ENCODE data around the gene TC2N.

The TC2N gene

DNA sequence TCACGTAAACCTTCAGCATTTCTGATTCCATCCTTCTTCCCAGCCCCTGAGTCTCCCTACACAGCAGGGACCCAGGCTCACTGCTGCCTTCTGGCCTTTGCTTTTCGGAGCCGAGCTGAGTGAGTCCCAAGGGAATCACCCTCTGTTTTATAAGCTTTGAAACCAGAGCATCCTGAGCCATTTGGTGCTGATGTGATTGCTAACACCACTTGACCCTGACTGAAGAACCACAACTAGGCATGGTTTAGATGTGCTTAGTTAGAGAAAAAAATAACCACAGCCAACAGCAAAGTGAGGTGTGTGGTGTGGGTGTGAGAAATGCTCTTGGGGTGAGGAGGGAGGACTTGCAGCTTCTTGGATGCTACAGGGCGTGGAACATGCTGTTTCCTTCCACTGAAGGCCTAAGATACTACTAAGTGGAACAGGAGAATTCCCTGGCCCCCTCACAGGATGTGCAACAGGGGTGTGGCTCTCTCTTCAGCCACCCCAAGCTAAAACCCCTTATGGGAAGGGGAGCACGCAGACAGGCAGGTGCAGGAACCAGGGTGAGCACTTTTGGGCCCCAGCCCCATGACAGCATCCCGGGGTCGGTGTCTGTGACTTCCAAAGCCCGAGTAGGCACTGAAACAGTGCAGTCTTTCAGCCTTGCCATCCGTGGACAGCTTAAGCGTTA is at the start of gene TC2N:
Gene TC2N, minus strand, starts transcription at position 221 of the 673 bp plus-strand sequence. CDS start 53,767 bp downstream, outside the sequence.
- no peaks in the 10 kb centered on the region for H3K36me3 ChIP-seq (ENCODE audit: control insufficient read depth in 2 of 2, insufficient read depth in 2 of 2, low read length in 2 of 2)
- no peaks in the 10 kb centered on the region for H3K4me1 ChIP-seq (ENCODE audit: control insufficient read depth, insufficient read depth, low read length)
- peaks cover 0 to 6% of the 10 kb centered on the region in 2 donors for H3K9me3 ChIP-seq (ENCODE audit: control insufficient read depth in 2 of 2, low read length in 2 of 2)
- H3K27me3 ChIP-seq (ENCODE audit: control insufficient read depth in 1 of 2, insufficient read depth in 2 of 2, low read length in 2 of 2), result no peaks in the 10 kb centered on the region
- no peak within 1 kb of the TSS for H3K27ac ChIP-seq (ENCODE audit: low read length)
- H3K4me3 ChIP-seq (ENCODE audit: low read length in 2 of 2), result no peak within 1 kb of the TSS
- no peak within 1 kb of the TSS for H3K9ac ChIP-seq (ENCODE audit: low read length in 2 of 2)

DNA sequence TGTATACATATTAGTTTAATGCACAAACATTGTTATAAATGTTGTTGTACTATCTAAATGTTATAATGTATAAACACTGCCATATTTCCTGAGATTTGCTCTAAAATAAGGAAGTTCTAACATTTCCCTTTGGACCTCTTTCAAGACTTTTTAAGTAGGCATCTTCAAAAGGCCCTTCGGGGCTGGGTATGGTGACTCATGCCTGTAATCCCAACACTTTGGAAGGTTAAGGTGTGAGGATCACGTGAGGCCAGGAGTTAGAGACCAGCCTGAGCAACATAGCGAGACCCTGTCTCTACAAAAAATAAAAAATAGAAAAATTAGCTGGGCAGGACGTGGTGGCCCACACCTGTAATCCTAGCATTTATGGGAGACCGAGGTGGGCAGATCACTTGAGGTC is 44.7 kb upstream of the TC2N start:
- Histone ChIP-seq H3K4me3 (ENCODE audit: low read length in 2 of 2) (no peak overlapping the region), H3K27me3 (ENCODE audit: control insufficient read depth in 1 of 2, insufficient read depth in 2 of 2, low read length in 2 of 2) (no peaks in the 10 kb centered on the region), H3K9me3 (ENCODE audit: control insufficient read depth in 2 of 2, low read length in 2 of 2) (no peaks in the 10 kb centered on the region), H3K36me3 (ENCODE audit: control insufficient read depth in 2 of 2, insufficient read depth in 2 of 2, low read length in 2 of 2) (no peaks in the 10 kb centered on the region), H3K4me1 (ENCODE audit: control insufficient read depth, insufficient read depth, low read length) (no peaks in the 10 kb centered on the region), H3K9ac (ENCODE audit: low read length in 2 of 2) (no peak overlapping the region), H3K27ac (ENCODE audit: low read length) (no peak overlapping the region)

GRCh38 chr14:91911474-91912032 is 44.2 kb upstream of the TC2N start:
- Histone ChIP-seq H3K36me3 (ENCODE audit: control insufficient read depth in 2 of 2, insufficient read depth in 2 of 2, low read length in 2 of 2) (no peaks in the 10 kb centered on the region), H3K27ac (ENCODE audit: low read length) (no peak overlapping the region), H3K27me3 (ENCODE audit: control insufficient read depth in 1 of 2, insufficient read depth in 2 of 2, low read length in 2 of 2) (no peaks in the 10 kb centered on the region), H3K9ac (ENCODE audit: low read length in 2 of 2) (no peak overlapping the region), H3K4me1 (ENCODE audit: control insufficient read depth, insufficient read depth, low read length) (no peaks in the 10 kb centered on the region), H3K4me3 (ENCODE audit: low read length in 2 of 2) (no peak overlapping the region), H3K9me3 (ENCODE audit: control insufficient read depth in 2 of 2, low read length in 2 of 2) (no peaks in the 10 kb centered on the region)

- no peaks in the 10 kb centered on the region for H3K27me3 ChIP-seq (ENCODE audit: control insufficient read depth in 1 of 2, insufficient read depth in 2 of 2, low read length in 2 of 2)
- no peaks in the 10 kb centered on the region for H3K4me1 ChIP-seq (ENCODE audit: control insufficient read depth, insufficient read depth, low read length)
- no peak overlapping the region for H3K4me3 ChIP-seq (ENCODE audit: low read length in 2 of 2)
- H3K9me3 ChIP-seq (ENCODE audit: control insufficient read depth in 2 of 2, low read length in 2 of 2), result no peaks in the 10 kb centered on the region
- H3K36me3 ChIP-seq (ENCODE audit: control insufficient read depth in 2 of 2, insufficient read depth in 2 of 2, low read length in 2 of 2), result no peaks in the 10 kb centered on the region
- no peak overlapping the region for H3K27ac ChIP-seq (ENCODE audit: low read length)
- H3K9ac ChIP-seq (ENCODE audit: low read length in 2 of 2), result no peak overlapping the region
Observed at GRCh38 chr14:91910196-91910595, 42.9 kb upstream of the TC2N start.

DNA sequence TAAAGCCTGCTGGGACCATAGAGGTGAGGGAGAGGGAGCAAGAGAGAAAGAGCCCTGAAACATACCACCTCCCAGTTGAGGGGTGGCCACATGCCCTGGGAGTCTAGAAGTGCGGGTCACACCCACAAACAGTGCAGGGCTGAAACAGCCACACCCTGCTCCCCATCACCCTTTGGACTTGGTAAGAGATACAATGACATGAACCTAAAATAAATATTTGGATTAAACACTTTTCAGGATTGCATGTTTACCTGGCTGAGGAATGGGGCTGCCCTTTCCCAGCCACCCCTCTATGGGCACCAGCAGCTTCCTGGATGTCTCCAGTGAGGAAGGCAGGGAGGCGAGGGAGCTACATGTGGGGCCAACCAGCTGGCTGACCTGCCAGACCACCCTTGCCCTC is 39.0 kb upstream of the TC2N start:
- Histone ChIP-seq H3K9ac (ENCODE audit: low read length in 2 of 2) (no peak overlapping the region), H3K27ac (ENCODE audit: low read length) (no peak overlapping the region), H3K36me3 (ENCODE audit: control insufficient read depth in 2 of 2, insufficient read depth in 2 of 2, low read length in 2 of 2) (no peaks in the 10 kb centered on the region)

GRCh38 chr14:91904956-91905645 is 37.8 kb upstream of the TC2N start:
- Histone ChIP-seq H3K27ac (ENCODE audit: low read length) (no peak overlapping the region), H3K9ac (ENCODE audit: low read length in 2 of 2) (no peak overlapping the region), H3K36me3 (ENCODE audit: control insufficient read depth in 2 of 2, insufficient read depth in 2 of 2, low read length in 2 of 2) (no peaks in the 10 kb centered on the region), H3K9me3 (ENCODE audit: control insufficient read depth in 2 of 2, low read length in 2 of 2) (no peaks in the 10 kb centered on the region), H3K4me1 (ENCODE audit: control insufficient read depth, insufficient read depth, low read length) (peaks cover 13% of the 10 kb centered on the region), H3K27me3 (ENCODE audit: control insufficient read depth in 1 of 2, insufficient read depth in 2 of 2, low read length in 2 of 2) (no peaks in the 10 kb centered on the region), H3K4me3 (ENCODE audit: low read length in 2 of 2) (no peak overlapping the region)

More for the DNA sequence above, 39.0 kb upstream of the TC2N start:
- Histone ChIP-seq H3K9me3 (ENCODE audit: control insufficient read depth in 2 of 2, low read length in 2 of 2) (no peaks in the 10 kb centered on the region), H3K27me3 (ENCODE audit: control insufficient read depth in 1 of 2, insufficient read depth in 2 of 2, low read length in 2 of 2) (no peaks in the 10 kb centered on the region), H3K4me3 (ENCODE audit: low read length in 2 of 2) (no peak overlapping the region), H3K4me1 (ENCODE audit: control insufficient read depth, insufficient read depth, low read length) (peaks cover 3% of the 10 kb centered on the region)

DNA sequence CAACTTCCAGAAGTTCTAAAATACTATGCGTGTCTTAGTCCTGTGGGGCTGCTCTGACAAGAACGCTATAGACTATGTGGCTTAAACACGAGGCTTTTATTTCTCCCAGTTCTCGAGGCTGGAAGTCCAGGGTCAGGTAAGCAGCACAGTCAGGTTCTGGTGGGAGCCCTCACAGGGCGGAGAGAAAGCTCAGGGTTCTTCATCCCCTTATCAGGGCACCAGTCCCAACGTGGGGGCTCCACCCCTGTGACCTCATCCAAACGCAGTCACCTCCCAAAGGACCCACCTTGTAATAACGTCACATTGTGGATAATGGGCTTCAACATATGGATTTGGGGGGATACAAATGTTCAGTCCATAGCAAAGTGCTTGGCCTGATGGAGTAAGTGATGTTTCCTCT is 37.1 kb upstream of the TC2N start:
- Histone ChIP-seq H3K27ac (ENCODE audit: low read length) (no peak overlapping the region), H3K9ac (ENCODE audit: low read length in 2 of 2) (no peak overlapping the region), H3K27me3 (ENCODE audit: control insufficient read depth in 1 of 2, insufficient read depth in 2 of 2, low read length in 2 of 2) (no peaks in the 10 kb centered on the region), H3K4me1 (ENCODE audit: control insufficient read depth, insufficient read depth, low read length) (peaks cover 18% of the 10 kb centered on the region), H3K4me3 (ENCODE audit: low read length in 2 of 2) (no peak overlapping the region), H3K9me3 (ENCODE audit: control insufficient read depth in 2 of 2, low read length in 2 of 2) (no peaks in the 10 kb centered on the region), H3K36me3 (ENCODE audit: control insufficient read depth in 2 of 2, insufficient read depth in 2 of 2, low read length in 2 of 2) (no peaks in the 10 kb centered on the region)

GRCh38 chr14:91903070-91903469 is 35.7 kb upstream of the TC2N start:
- Histone ChIP-seq H3K4me1 (ENCODE audit: control insufficient read depth, insufficient read depth, low read length) (peaks cover 27% of the 10 kb centered on the region), H3K9me3 (ENCODE audit: control insufficient read depth in 2 of 2, low read length in 2 of 2) (no peaks in the 10 kb centered on the region), H3K27me3 (ENCODE audit: control insufficient read depth in 1 of 2, insufficient read depth in 2 of 2, low read length in 2 of 2) (no peaks in the 10 kb centered on the region), H3K36me3 (ENCODE audit: control insufficient read depth in 2 of 2, insufficient read depth in 2 of 2, low read length in 2 of 2) (no peaks in the 10 kb centered on the region), H3K4me3 (ENCODE audit: low read length in 2 of 2) (no peak overlapping the region), H3K27ac (ENCODE audit: low read length) (no peak overlapping the region), H3K9ac (ENCODE audit: low read length in 2 of 2) (no peak overlapping the region)

- H3K27ac ChIP-seq (ENCODE audit: low read length), result no peak overlapping the region
- H3K27me3 ChIP-seq (ENCODE audit: control insufficient read depth in 1 of 2, insufficient read depth in 2 of 2, low read length in 2 of 2), result no peaks in the 10 kb centered on the region
- peaks cover 32% of the 10 kb centered on the region for H3K4me1 ChIP-seq (ENCODE audit: control insufficient read depth, insufficient read depth, low read length)
- H3K9me3 ChIP-seq (ENCODE audit: control insufficient read depth in 2 of 2, low read length in 2 of 2), result no peaks in the 10 kb centered on the region
- no peak overlapping the region for H3K4me3 ChIP-seq (ENCODE audit: low read length in 2 of 2)
- no peaks in the 10 kb centered on the region for H3K36me3 ChIP-seq (ENCODE audit: control insufficient read depth in 2 of 2, insufficient read depth in 2 of 2, low read length in 2 of 2)
- no peak overlapping the region for H3K9ac ChIP-seq (ENCODE audit: low read length in 2 of 2)
Observed at GRCh38 chr14:91902336-91902735, 35.0 kb upstream of the TC2N start.

DNA sequence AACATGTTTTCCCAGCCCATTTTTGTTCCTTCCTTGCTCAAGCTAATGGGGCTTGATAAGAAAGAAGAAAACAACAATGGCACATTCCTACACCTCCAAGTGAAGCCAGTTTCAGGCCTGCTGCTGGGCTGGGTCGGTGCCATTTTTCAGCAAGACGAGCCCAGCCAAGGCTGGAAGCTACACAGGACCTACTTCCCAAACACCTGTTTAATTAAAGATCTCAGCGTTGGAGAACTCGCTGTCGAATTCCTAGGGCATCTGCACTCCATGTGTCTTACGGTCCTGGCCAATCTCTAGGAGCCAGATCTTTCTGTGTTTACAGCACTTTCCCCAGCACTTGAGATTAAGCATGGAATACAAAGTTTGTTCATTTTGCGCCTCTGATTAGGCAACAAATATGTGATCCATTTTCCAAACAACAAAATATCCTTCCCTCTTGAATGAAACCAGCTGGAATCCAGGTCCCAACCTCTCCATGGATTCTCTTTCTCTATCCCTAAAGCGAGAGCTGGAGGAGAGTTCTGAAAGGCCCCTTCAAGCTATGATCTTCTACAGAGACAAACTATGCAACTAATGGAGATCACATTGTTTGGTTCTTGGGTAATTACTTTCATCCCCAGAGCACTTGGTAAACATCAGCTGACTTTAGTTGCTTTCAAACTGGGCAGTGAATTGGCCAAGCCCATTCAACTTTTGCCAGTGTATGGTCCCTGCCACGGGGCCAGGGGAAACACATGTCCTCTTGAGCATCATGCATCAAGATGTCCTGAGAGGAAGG is 34.3 kb upstream of the TC2N start:
- no peaks in the 10 kb centered on the region for H3K27me3 ChIP-seq (ENCODE audit: control insufficient read depth in 1 of 2, insufficient read depth in 2 of 2, low read length in 2 of 2)
- H3K9me3 ChIP-seq (ENCODE audit: control insufficient read depth in 2 of 2, low read length in 2 of 2), result no peaks in the 10 kb centered on the region
- H3K36me3 ChIP-seq (ENCODE audit: control insufficient read depth in 2 of 2, insufficient read depth in 2 of 2, low read length in 2 of 2), result no peaks in the 10 kb centered on the region
- peak overlapping the region; percentile 55 for H3K27ac ChIP-seq (ENCODE audit: low read length)
- no peak overlapping the region for H3K9ac ChIP-seq (ENCODE audit: low read length in 2 of 2)
- H3K4me1 ChIP-seq (ENCODE audit: control insufficient read depth, insufficient read depth, low read length), result peaks cover 39% of the 10 kb centered on the region
- no peak overlapping the region for H3K4me3 ChIP-seq (ENCODE audit: low read length in 2 of 2)

Measured in stomach smooth muscle (tissue), 2 donors.